Measurements from ENCODE around the gene DTX4.

The DTX4 gene

DNA sequence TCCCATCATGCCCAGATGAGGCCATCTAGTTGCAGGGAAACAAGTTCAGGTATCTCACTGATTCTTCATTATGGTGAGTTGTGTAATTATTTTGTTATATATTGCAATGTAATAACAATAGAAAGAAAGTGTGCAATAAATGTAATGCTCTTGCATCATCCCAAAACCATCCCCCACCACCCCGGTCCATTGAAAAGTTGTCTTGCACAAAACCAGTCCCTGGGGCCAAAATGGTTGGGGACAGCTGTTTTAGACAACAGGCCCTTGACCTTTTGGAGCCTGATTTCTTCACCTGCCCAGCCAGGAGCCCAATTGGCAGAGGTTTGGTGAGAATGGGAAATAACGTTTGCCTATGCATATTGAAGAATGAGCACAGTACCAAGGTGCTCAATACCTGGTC is 24.8 kb downstream of the DTX4 start:
- Histone ChIP-seq H3K27me3 (ENCODE audit: insufficient read depth, low read length, poor library complexity) (no peaks in the 10 kb centered on the region), H3K4me1 (ENCODE audit: insufficient read depth, low read length) (no peaks in the 10 kb centered on the region), H3K4me3 (ENCODE audit: low read depth in 1 of 2, low read length in 2 of 2) (no peak overlapping the region), H3K27ac (ENCODE audit: low read length) (no peak overlapping the region), H3K4me2 (ENCODE audit: insufficient read depth, low read length) (no peak overlapping the region), H3K79me2 (ENCODE audit: insufficient read depth, low read length) (no peaks in the 10 kb centered on the region), H3K36me3 (ENCODE audit: insufficient read depth, low read length) (no peaks in the 10 kb centered on the region; the same call in 1 of the 2 replicates), H4K20me1 (ENCODE audit: insufficient read depth, low read length) (no peaks in the 10 kb centered on the region), H2AFZ (ENCODE audit: low read depth, low read length) (no peak overlapping the region), H3K9me3 (ENCODE audit: insufficient read depth, low read length, severe bottlenecking) (no peaks in the 10 kb centered on the region), H3K9ac (ENCODE audit: low read depth, low read length) (no peak overlapping the region)
- DNase-seq (no peak), ATAC-seq (ENCODE audit: insufficient read depth, low read depth) (no peak)
- TF ChIP-seq EZH2 (IDR thresholded peaks at IDR 0.05; ENCODE audit: borderline replicate concordance, low read depth, low read length, severe bottlenecking): no peak
- TF ChIP-seq, protein P1, sequence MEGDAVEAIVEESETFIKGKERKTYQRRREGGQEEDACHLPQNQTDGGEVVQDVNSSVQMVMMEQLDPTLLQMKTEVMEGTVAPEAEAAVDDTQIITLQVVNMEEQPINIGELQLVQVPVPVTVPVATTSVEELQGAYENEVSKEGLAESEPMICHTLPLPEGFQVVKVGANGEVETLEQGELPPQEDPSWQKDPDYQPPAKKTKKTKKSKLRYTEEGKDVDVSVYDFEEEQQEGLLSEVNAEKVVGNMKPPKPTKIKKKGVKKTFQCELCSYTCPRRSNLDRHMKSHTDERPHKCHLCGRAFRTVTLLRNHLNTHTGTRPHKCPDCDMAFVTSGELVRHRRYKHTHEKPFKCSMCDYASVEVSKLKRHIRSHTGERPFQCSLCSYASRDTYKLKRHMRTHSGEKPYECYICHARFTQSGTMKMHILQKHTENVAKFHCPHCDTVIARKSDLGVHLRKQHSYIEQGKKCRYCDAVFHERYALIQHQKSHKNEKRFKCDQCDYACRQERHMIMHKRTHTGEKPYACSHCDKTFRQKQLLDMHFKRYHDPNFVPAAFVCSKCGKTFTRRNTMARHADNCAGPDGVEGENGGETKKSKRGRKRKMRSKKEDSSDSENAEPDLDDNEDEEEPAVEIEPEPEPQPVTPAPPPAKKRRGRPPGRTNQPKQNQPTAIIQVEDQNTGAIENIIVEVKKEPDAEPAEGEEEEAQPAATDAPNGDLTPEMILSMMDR (IDR thresholded peaks at IDR 0.05; ENCODE audit: borderline replicate concordance, extremely low read depth, low read length, poor library complexity, severe bottlenecking): no peak

DNA sequence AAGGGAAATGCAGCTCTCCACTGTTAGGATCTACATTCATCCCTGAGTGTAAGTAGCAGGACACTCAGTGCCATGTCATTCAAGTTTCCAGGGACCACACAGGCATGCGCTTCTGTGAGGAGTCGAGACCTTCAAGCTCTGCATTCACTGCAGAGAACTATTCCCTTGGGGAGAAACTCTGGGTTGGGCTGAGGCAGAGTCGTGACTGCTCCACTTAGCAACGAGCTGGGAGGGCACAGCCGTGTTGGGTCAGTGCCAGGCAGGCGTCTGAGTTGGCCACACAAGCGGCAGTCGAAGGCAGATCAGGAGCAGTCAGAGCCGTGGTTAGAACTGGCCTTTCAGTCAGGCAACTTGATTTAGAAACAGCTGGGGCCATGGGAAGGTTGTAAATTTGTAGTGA is 26.1 kb downstream of the DTX4 start:
- no peak overlapping the region for H3K4me3 ChIP-seq (ENCODE audit: low read depth in 1 of 2, low read length in 2 of 2)
- no peaks in the 10 kb centered on the region for H3K27me3 ChIP-seq (ENCODE audit: insufficient read depth, low read length, poor library complexity)
- H3K9me3 ChIP-seq (ENCODE audit: insufficient read depth, low read length, severe bottlenecking): no peaks in the 10 kb centered on the region
- no peak overlapping the region for H2AFZ ChIP-seq (ENCODE audit: low read depth, low read length)
- no peaks in the 10 kb centered on the region for H3K79me2 ChIP-seq (ENCODE audit: insufficient read depth, low read length)
- TF ChIP-seq, protein P1 (IDR thresholded peaks at IDR 0.05; ENCODE audit: borderline replicate concordance, extremely low read depth, low read length, poor library complexity, severe bottlenecking): no peak
- no peak for TF ChIP-seq EZH2 (IDR thresholded peaks at IDR 0.05; ENCODE audit: borderline replicate concordance, low read depth, low read length, severe bottlenecking)
- H3K36me3 ChIP-seq (ENCODE audit: insufficient read depth, low read length): no peaks in the 10 kb centered on the region; the same call in 1 of the 2 replicates
- no peaks in the 10 kb centered on the region for H3K4me1 ChIP-seq (ENCODE audit: insufficient read depth, low read length)
- H3K27ac ChIP-seq (ENCODE audit: low read length): no peak overlapping the region
- ATAC-seq (ENCODE audit: insufficient read depth, low read depth): no peak
- no peak for DNase-seq
- no peak overlapping the region for H3K4me2 ChIP-seq (ENCODE audit: insufficient read depth, low read length)
- H3K9ac ChIP-seq (ENCODE audit: low read depth, low read length): no peak overlapping the region
- H4K20me1 ChIP-seq (ENCODE audit: insufficient read depth, low read length): no peaks in the 10 kb centered on the region

DNA sequence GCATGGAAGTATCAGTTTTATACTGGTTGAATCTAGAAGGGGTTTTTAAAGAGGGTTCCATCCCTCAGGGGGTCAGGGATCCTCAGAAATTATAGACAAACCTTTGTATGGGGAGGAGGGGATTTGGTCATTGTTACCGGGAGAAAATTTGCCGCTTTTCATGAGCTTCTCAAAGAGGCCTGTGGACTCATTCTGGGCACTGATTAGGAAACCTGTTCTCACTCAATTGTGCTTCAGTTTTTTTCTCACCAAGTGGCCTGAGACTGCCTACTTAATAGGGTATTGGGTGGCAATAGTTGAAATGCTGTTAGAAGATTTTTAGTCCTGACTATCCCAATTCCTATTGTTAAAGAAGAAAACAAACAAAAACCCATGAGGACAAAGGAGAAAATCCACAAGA is 26.8 kb downstream of the DTX4 start:
- Histone ChIP-seq H3K9me3 (ENCODE audit: insufficient read depth, low read length, severe bottlenecking) (no peaks in the 10 kb centered on the region), H3K9ac (ENCODE audit: low read depth, low read length) (no peak overlapping the region), H3K27me3 (ENCODE audit: insufficient read depth, low read length, poor library complexity) (no peaks in the 10 kb centered on the region), H3K4me3 (ENCODE audit: low read depth in 1 of 2, low read length in 2 of 2) (no peak overlapping the region), H3K79me2 (ENCODE audit: insufficient read depth, low read length) (no peaks in the 10 kb centered on the region), H3K27ac (ENCODE audit: low read length) (no peak overlapping the region), H2AFZ (ENCODE audit: low read depth, low read length) (no peak overlapping the region), H3K4me2 (ENCODE audit: insufficient read depth, low read length) (no peak overlapping the region), H3K4me1 (ENCODE audit: insufficient read depth, low read length) (no peaks in the 10 kb centered on the region), H3K36me3 (ENCODE audit: insufficient read depth, low read length) (no peaks in the 10 kb centered on the region; the same call in 1 of the 2 replicates), H4K20me1 (ENCODE audit: insufficient read depth, low read length) (no peaks in the 10 kb centered on the region)
- ATAC-seq (ENCODE audit: insufficient read depth, low read depth) (no peak), DNase-seq (no peak)
- no peak for TF ChIP-seq EZH2 (IDR thresholded peaks at IDR 0.05; ENCODE audit: borderline replicate concordance, low read depth, low read length, severe bottlenecking)
- TF ChIP-seq, protein P1 (IDR thresholded peaks at IDR 0.05; ENCODE audit: borderline replicate concordance, extremely low read depth, low read length, poor library complexity, severe bottlenecking): no peak
